K562 (cell line): ENCODE results near the gene SIT1.

ENCODE experiments used
- CBX3 ChIP-seq, 2 experiments: IDR thresholded peaks; 1 replicate in 1 of 2; 2 replicates in 1 of 2; pipeline ENCODE4 v1.6.1; 2012; ENCODE audit warnings: inconsistent platforms in 2 of 2, low read length in 2 of 2, borderline replicate concordance in 1 of 2, control low read depth in 1 of 2
- CTCF ChIP-seq, 3 experiments: IDR thresholded peaks in 2 of 3; conservative IDR thresholded peaks in 1 of 3; 2 replicates each; pipeline ENCODE4 v1.5.1; 2011 to 2012; ENCODE audit warnings: low read length in 3 of 3, mild to moderate bottlenecking in 3 of 3, control low read depth in 2 of 3, improper control_type of control experiment in 1 of 3, inconsistent platforms in 1 of 3, low read depth in 1 of 3, mixed read lengths in 1 of 3, moderate library complexity in 1 of 3; ENCODE audit not compliant: insufficient read depth in 2 of 3
- EP300 ChIP-seq: IDR thresholded peaks from 2 replicates; pipeline ENCODE4 v1.6.1; 2012; ENCODE audit warnings: low read length, improper control_type of control experiment
- FOXA3 ChIP-seq, 2 experiments: fragments of 450-650 bp in 1 of 2; sonication (generic) in 1 of 2; formaldehyde crosslinking; IDR thresholded peaks in 1 of 2; conservative IDR thresholded peaks in 1 of 2; 2 replicates each; pipeline versions ENCODE4 v1.4.0 to v1.8.0; 2020 to 2022; ENCODE audit warnings: mild to moderate bottlenecking in 2 of 2, missing genetic modification reagents in 1 of 2
- REST ChIP-seq, 2 experiments: fragments of 450-650 bp; formaldehyde crosslinking in 1 of 2; IDR thresholded peaks; 2 replicates each; pipeline versions ENCODE4 v1.4.0 to v1.6.1; 2014 to 2020; ENCODE audit warnings: mild to moderate bottlenecking in 2 of 2, borderline replicate concordance in 1 of 2, low read depth in 1 of 2
- TAF1 ChIP-seq: IDR thresholded peaks from 2 replicates; pipeline ENCODE4 v1.6.1; 2011; ENCODE audit warnings: mild to moderate bottlenecking, low read length, moderate library complexity; ENCODE audit not compliant: insufficient read depth, control insufficient read depth, severe bottlenecking; ENCODE audit errors: extremely low read depth
- U2AF1 ChIP-seq: fragments of 200-400 bp; formaldehyde crosslinking; optimal IDR thresholded peaks from 2 replicates; pipeline ENCODE3; 2017; ENCODE audit warnings: mild to moderate bottlenecking, low read depth, low read length, moderate library complexity
- ZBTB43 ChIP-seq: sonication (generic); formaldehyde crosslinking; IDR thresholded peaks from 2 replicates; pipeline ENCODE4 v1.8.0; 2023; ENCODE audit warnings: mild to moderate bottlenecking, missing genetic modification reagents
- ZNF384 ChIP-seq: IDR thresholded peaks from 2 replicates; pipeline ENCODE4 v1.6.1; 2012; ENCODE audit warnings: low read depth, low read length, improper control_type of control experiment
- ZNF583 ChIP-seq: fragments of 250-450 bp; sonication (Bioruptor Pico); IDR thresholded peaks from 2 replicates; pipeline ENCODE4 v1.4.0; 2020

- TF ChIP-seq U2AF1: no peak
- TF ChIP-seq CTCF (IDR thresholded peaks at IDR 0.05 in 2 of 3, conservative IDR thresholded peaks at IDR 0.05 in 1 of 3; ENCODE audit: insufficient read depth in 2 of 3, low read depth in 1 of 3, low read length in 3 of 3): no peak
- no peak for TF ChIP-seq FOXA3 (CRISPR knock-in tag; conservative IDR thresholded peaks at IDR 0.05 in 1 of 2, IDR thresholded peaks at IDR 0.05 in 1 of 2)
- TF ChIP-seq ZNF583 (CRISPR knock-in tag): no peak
- no peak for TF ChIP-seq ZNF384
- TF ChIP-seq TAF1: no peak
- TF ChIP-seq REST (IDR thresholded peaks at IDR 0.05; ENCODE audit: borderline replicate concordance): no peak
- no peak for TF ChIP-seq REST (CRISPR knock-in tag; IDR thresholded peaks at IDR 0.05; ENCODE audit: low read depth)
- no peak for TF ChIP-seq EP300
- no peak for TF ChIP-seq CBX3 (IDR thresholded peaks at IDR 0.05; ENCODE audit: borderline replicate concordance in 1 of 2, low read length in 2 of 2)
- no peak for TF ChIP-seq ZBTB43 (CRISPR knock-in tag)
Observed at GRCh38 chr9:35669331-35670145, 18.8 kb upstream of the SIT1 start.
